WTC11 (cell line): Measurements from ENCODE around the gene AOX1. TPM values are rescaled to one million over a fixed set of nuclear protein-coding genes. Genes with fewer than 3 reads are reported as not detected.

ENCODE experiments used
- ATAC-seq: fragments of 200-7000 bp; cut with Tn5 transposase; 2 replicates; pipeline ENCODE4 v1.10.0; 2021; ENCODE audit warnings: mild to moderate bottlenecking, moderate library complexity
- CTCF ChIA-PET: fragments of 300-600 bp; sonication (Branson Sonifier 250); formaldehyde crosslinking; loops from one replicate; lab custom pipeline; 2021; ENCODE audit warnings: antibody characterized with exemption; lab: Charles Lee
- POLR2A ChIA-PET: fragments of 350-600 bp; sonication (Branson Sonifier 250); formaldehyde crosslinking; loops from one replicate; lab custom pipeline; 2021; ENCODE audit warnings: antibody characterized with exemption; lab: Charles Lee
- DNase-seq: peaks from one replicate; pipeline ENCODE4 v3.0.0; 2021; ENCODE audit warnings: low spot score
- H3K27ac Mint-ChIP-seq: 2 replicates; pipeline ENCODE4 v1.8.0; 2021; ENCODE audit warnings: mixed read lengths
- H3K27me3 Mint-ChIP-seq: 2 replicates; pipeline ENCODE4 v1.8.0; 2021; ENCODE audit warnings: low read depth, mild to moderate bottlenecking, moderate library complexity, mixed read lengths
- H3K36me3 Mint-ChIP-seq: 2 replicates; pipeline ENCODE4 v1.8.0; 2021; ENCODE audit warnings: mixed read lengths
- H3K4me1 Mint-ChIP-seq: 2 replicates; pipeline ENCODE4 v1.8.0; 2022; ENCODE audit warnings: mixed read lengths
- H3K4me3 Mint-ChIP-seq: 2 replicates; pipeline ENCODE4 v1.8.0; 2021; ENCODE audit warnings: mild to moderate bottlenecking, moderate library complexity, mixed read lengths
- H3K9me3 Mint-ChIP-seq: 2 replicates; pipeline ENCODE4 v1.8.0; 2021; ENCODE audit warnings: mixed read lengths
- ATF2 ChIP-seq: sonication (generic); formaldehyde crosslinking; IDR thresholded peaks from 2 replicates; pipeline ENCODE4 v1.8.1; 2022; ENCODE audit warnings: low read depth, missing genetic modification reagents, borderline replicate concordance
- CREB1 ChIP-seq: sonication (generic); formaldehyde crosslinking; IDR thresholded peaks from 2 replicates; pipeline ENCODE4 v1.8.0; 2023; ENCODE audit warnings: mild to moderate bottlenecking, missing genetic modification reagents
- ERG ChIP-seq: fragments of 250-450 bp; sonication (Bioruptor Pico); IDR thresholded peaks from 2 replicates; pipeline ENCODE4 v1.8.0; 2021; ENCODE audit warnings: mild to moderate bottlenecking
- GRHL2 ChIP-seq: fragments of 250-450 bp; sonication (Bioruptor Pico); IDR thresholded peaks from 2 replicates; pipeline ENCODE4 v1.8.0; 2022; ENCODE audit warnings: mild to moderate bottlenecking, moderate library complexity; ENCODE audit not compliant: insufficient replicate concordance, severe bottlenecking
- HMGXB4 ChIP-seq: sonication (generic); formaldehyde crosslinking; IDR thresholded peaks from 2 replicates; pipeline ENCODE4 v1.8.1; 2023; ENCODE audit warnings: mild to moderate bottlenecking, moderate library complexity, missing genetic modification reagents
- IRF2 ChIP-seq: sonication (generic); formaldehyde crosslinking; IDR thresholded peaks from 2 replicates; pipeline ENCODE4 v1.8.0; 2022; ENCODE audit warnings: low read depth, missing genetic modification reagents, borderline replicate concordance
- JUN ChIP-seq: sonication (generic); formaldehyde crosslinking; IDR thresholded peaks from 2 replicates; pipeline ENCODE4 v1.8.0; 2023; ENCODE audit warnings: mild to moderate bottlenecking, missing genetic modification reagents
- KAT7 ChIP-seq: sonication (generic); formaldehyde crosslinking; IDR thresholded peaks from 2 replicates; pipeline ENCODE4 v1.8.1; 2023; ENCODE audit warnings: missing genetic modification reagents, mild to moderate bottlenecking, borderline replicate concordance
- MAX ChIP-seq: sonication (generic); formaldehyde crosslinking; IDR thresholded peaks from 2 replicates; pipeline ENCODE4 v1.8.0; 2022; ENCODE audit warnings: mild to moderate bottlenecking, missing genetic modification reagents
- MYBL2 ChIP-seq: sonication (generic); formaldehyde crosslinking; IDR thresholded peaks from 2 replicates; pipeline ENCODE4 v1.8.1; 2023; ENCODE audit warnings: mild to moderate bottlenecking, moderate library complexity, missing genetic modification reagents
- NFE2L1 ChIP-seq: sonication (generic); formaldehyde crosslinking; IDR thresholded peaks from 2 replicates; pipeline ENCODE4 v1.8.1; 2023; ENCODE audit warnings: missing genetic modification reagents
- TP53 ChIP-seq: sonication (generic); formaldehyde crosslinking; IDR thresholded peaks from 2 replicates; pipeline ENCODE4 v1.8.1; 2023; ENCODE audit warnings: mild to moderate bottlenecking, missing genetic modification reagents
- ZNF219 ChIP-seq: sonication (generic); formaldehyde crosslinking; IDR thresholded peaks from 2 replicates; pipeline ENCODE4 v1.8.0; 2023; ENCODE audit warnings: missing genetic modification reagents, mild to moderate bottlenecking, borderline replicate concordance
- ZNF317 ChIP-seq: sonication (generic); formaldehyde crosslinking; IDR thresholded peaks from 2 replicates; pipeline ENCODE4 v1.8.1; 2023; ENCODE audit warnings: low read depth, mild to moderate bottlenecking, moderate library complexity, missing genetic modification reagents, borderline replicate concordance
- ZNF512 ChIP-seq: sonication (generic); formaldehyde crosslinking; IDR thresholded peaks from 2 replicates; pipeline ENCODE4 v1.8.1; 2022; ENCODE audit warnings: missing genetic modification reagents, borderline replicate concordance
- total RNA-seq: library from RNA; stranded (reverse); gene quantifications from 3 replicates; pipeline ENCODE4 v1.2.3, GENCODE V29; 2021
- TF ChIP-seq, protein P1 (sequence below): fragments of 250-450 bp; sonication (Bioruptor Pico); IDR thresholded peaks from 2 replicates; pipeline ENCODE4 v1.9.0; 2021; ENCODE audit warnings: mild to moderate bottlenecking
- TF ChIP-seq, protein P2 (sequence below): sonication (generic); formaldehyde crosslinking; IDR thresholded peaks from 2 replicates; pipeline ENCODE4 v1.8.0; 2023; ENCODE audit warnings: missing genetic modification reagents, mild to moderate bottlenecking, borderline replicate concordance

Gene AOX1
- total RNA-seq, 1 experiment from 2014 or later, result 4.8 TPM

DNA sequence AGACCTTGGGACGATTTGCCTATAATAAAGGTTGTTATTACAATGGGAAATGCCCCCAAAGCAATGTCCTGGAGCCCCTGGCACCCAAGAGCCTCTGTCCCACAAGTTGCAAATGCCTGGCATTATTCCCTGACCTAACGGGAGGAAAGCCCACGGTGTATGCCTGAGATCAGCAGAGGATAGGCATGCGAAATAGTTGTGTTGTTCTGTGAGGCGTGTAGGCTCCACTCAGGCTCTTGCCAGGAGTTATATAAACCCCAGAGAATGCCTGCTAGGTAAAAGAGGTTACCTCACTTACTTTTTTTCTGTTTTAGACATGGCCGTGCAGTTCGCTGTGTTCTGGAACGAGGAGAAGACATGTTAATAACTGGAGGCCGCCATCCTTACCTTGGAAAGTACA, 52.1 kb downstream of the AOX1 start:
- ChIA-PET CTCF (no interaction called here), POLR2A (no interaction called here)
- Mint-ChIP-seq H3K9me3 (no peaks in the 10 kb centered on the region), H3K36me3 (no peaks in the 10 kb centered on the region), H3K4me1 (no peaks in the 10 kb centered on the region), H3K4me3 (no peak overlapping the region), H3K27ac (no peak overlapping the region), H3K27me3 (no peaks in the 10 kb centered on the region)
- TF ChIP-seq TP53 (no peak), ATF2 (CRISPR knock-in tag) (no peak), IRF2 (CRISPR knock-in tag) (no peak)
- ATAC-seq (no peak), DNase-seq (no peak)

DNA sequence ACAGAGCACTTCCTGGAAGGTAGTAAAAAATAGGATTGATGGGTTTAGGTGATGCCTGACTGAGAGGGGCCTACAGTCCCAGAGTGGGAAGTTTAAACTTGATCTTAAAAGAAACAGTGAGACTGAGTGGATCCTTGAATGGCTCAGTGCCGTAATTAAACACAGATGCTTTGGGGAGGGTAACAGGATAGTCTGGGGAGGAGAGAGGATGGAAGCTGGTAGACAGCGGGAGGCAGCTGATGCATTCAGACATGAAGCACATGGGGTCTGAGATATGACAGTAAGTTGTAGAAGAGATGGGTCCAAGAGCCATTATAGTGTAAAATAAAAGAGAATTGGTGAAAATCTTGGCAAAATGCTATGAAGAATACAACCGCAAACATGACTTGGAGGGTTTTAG, 54.4 kb downstream of the AOX1 start:
- DNase-seq (no peak), ATAC-seq (no peak)
- H3K27me3 Mint-ChIP-seq, result no peaks in the 10 kb centered on the region
- H3K4me1 Mint-ChIP-seq, result peaks cover 7% of the 10 kb centered on the region
- H3K4me3 Mint-ChIP-seq, result no peak overlapping the region
- no peaks in the 10 kb centered on the region for H3K36me3 Mint-ChIP-seq
- H3K9me3 Mint-ChIP-seq, result no peaks in the 10 kb centered on the region
- CTCF ChIA-PET, result no interaction called here
- TF ChIP-seq ZNF317 (CRISPR knock-in tag) (no peak), GRHL2 (CRISPR knock-in tag) (no peak), JUN (no peak), ZNF219 (CRISPR knock-in tag) (no peak)
- POLR2A ChIA-PET, result interaction anchor here (0.7 kb wide), 1 partner anchor 14 kb away, joined by 3 read pairs; no protein-coding TSS in a partner anchor
- no peak overlapping the region for H3K27ac Mint-ChIP-seq

DNA sequence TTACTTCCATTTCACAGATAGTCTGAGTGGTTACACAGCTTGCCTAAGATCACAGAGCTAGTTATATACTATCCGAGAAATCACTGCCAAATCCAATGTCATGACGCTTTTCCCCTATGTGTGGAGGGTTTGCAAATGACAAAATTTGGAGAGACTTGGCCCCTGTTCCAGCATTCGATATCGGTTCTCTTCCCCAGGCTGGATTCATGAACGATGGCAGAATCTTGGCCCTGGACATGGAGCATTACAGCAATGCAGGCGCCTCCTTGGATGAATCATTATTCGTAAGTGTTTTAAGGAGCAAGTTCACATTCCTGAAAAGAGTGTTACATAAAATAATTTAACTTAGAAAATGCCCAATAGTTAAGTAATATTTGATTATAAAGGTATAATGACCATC, 55.1 kb downstream of the AOX1 start:
- no peak for ATAC-seq
- CTCF ChIA-PET, result no interaction called here
- Mint-ChIP-seq H3K27me3 (no peaks in the 10 kb centered on the region), H3K36me3 (no peaks in the 10 kb centered on the region), H3K27ac (no peak overlapping the region), H3K4me3 (no peak overlapping the region), H3K4me1 (peaks cover 7% of the 10 kb centered on the region), H3K9me3 (no peaks in the 10 kb centered on the region)
- POLR2A ChIA-PET, result no interaction called here
- TF ChIP-seq HMGXB4 (CRISPR knock-in tag) (no peak), CREB1 (CRISPR knock-in tag) (no peak), KAT7 (CRISPR knock-in tag) (no peak), MYBL2 (CRISPR knock-in tag) (no peak), ZNF512 (CRISPR knock-in tag) (no peak), NFE2L1 (CRISPR knock-in tag) (no peak), MAX (no peak), JUN (no peak), ATF2 (CRISPR knock-in tag) (no peak), ERG (no peak)
- TF ChIP-seq, protein P1, sequence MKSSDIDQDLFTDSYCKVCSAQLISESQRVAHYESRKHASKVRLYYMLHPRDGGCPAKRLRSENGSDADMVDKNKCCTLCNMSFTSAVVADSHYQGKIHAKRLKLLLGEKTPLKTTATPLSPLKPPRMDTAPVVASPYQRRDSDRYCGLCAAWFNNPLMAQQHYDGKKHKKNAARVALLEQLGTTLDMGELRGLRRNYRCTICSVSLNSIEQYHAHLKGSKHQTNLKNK (CRISPR knock-in tag), result no peak
- TF ChIP-seq, protein P2, sequence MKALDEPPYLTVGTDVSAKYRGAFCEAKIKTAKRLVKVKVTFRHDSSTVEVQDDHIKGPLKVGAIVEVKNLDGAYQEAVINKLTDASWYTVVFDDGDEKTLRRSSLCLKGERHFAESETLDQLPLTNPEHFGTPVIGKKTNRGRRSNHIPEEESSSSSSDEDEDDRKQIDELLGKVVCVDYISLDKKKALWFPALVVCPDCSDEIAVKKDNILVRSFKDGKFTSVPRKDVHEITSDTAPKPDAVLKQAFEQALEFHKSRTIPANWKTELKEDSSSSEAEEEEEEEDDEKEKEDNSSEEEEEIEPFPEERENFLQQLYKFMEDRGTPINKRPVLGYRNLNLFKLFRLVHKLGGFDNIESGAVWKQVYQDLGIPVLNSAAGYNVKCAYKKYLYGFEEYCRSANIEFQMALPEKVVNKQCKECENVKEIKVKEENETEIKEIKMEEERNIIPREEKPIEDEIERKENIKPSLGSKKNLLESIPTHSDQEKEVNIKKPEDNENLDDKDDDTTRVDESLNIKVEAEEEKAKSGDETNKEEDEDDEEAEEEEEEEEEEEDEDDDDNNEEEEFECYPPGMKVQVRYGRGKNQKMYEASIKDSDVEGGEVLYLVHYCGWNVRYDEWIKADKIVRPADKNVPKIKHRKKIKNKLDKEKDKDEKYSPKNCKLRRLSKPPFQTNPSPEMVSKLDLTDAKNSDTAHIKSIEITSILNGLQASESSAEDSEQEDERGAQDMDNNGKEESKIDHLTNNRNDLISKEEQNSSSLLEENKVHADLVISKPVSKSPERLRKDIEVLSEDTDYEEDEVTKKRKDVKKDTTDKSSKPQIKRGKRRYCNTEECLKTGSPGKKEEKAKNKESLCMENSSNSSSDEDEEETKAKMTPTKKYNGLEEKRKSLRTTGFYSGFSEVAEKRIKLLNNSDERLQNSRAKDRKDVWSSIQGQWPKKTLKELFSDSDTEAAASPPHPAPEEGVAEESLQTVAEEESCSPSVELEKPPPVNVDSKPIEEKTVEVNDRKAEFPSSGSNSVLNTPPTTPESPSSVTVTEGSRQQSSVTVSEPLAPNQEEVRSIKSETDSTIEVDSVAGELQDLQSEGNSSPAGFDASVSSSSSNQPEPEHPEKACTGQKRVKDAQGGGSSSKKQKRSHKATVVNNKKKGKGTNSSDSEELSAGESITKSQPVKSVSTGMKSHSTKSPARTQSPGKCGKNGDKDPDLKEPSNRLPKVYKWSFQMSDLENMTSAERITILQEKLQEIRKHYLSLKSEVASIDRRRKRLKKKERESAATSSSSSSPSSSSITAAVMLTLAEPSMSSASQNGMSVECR (CRISPR knock-in tag), result no peak
- DNase-seq, result no peak
